DMS153 treated with DMSO at 0.1 percent for 48 hours (cell line): ENCODE measurements around the gene BCAR1.
"Not testable (repeated sequence)": the region's sequence is repeated elsewhere in the genome, so short reads cannot be mapped to it uniquely, and the experiment has no call there.

ENCODE experiments used
- DNase-seq: peaks from one replicate; lab custom pipeline; 2025; ENCODE audit not compliant: unreplicated experiment; lab: John Stamatoyannopoulos, UW

BCAR1 gene

GRCh38 chr16:75271441-75272096, 20.1 kb upstream of the BCAR1 start:
- DNase-seq, result no peak

- not testable (repeated sequence) for DNase-seq
These were observed 17.9 kb upstream of the BCAR1 start for GRCh38 chr16:75269358-75269757.

- DNase-seq, result peak; percentile 13
These were observed 16.3 kb upstream of the BCAR1 start for GRCh38 chr16:75267631-75268264.

DNA sequence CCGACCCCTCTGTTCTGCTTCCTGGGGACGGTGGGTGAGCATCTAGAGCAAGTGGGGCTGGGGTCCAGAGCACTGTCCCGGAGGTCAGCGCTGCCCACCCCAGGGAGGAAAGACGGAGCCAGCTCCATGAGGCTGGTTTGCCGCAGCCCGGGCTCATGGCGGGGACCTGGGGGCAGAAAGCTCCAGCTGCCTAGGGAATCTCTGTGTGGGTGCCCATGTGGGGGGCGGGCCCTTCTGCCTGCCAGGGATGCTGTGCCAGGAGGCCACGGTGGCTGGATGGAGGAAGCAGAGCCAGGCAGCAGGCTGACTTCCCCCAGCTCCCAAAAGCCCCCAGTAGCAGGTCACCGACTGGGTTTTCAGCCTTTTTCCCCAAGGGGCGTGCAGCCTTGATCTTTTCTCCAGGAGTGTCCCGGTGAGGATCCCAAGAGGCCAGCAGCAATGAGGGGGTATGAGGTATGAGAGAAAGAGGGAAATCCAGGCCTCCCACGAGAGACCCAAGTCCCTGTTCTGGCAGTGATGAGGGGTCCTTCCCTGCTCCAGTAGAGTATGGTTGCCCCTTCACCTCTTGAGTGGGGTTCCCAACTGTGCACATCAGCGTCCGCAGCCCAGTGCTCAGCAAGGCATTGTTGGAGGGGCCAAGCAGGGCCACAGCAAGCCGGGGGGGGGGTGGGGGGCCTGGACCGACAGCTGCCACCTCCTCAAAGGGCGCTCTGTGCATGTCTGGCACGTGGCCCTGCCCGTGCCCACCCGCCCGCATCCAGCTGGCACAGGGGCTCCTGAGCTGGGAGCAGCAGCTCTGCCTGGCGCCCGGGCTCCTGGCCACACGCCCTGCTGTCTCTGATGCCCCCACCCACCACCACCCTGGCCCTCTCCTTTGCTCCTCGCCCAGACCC, 15.6 kb upstream of the BCAR1 start:
- no peak for DNase-seq

DNA sequence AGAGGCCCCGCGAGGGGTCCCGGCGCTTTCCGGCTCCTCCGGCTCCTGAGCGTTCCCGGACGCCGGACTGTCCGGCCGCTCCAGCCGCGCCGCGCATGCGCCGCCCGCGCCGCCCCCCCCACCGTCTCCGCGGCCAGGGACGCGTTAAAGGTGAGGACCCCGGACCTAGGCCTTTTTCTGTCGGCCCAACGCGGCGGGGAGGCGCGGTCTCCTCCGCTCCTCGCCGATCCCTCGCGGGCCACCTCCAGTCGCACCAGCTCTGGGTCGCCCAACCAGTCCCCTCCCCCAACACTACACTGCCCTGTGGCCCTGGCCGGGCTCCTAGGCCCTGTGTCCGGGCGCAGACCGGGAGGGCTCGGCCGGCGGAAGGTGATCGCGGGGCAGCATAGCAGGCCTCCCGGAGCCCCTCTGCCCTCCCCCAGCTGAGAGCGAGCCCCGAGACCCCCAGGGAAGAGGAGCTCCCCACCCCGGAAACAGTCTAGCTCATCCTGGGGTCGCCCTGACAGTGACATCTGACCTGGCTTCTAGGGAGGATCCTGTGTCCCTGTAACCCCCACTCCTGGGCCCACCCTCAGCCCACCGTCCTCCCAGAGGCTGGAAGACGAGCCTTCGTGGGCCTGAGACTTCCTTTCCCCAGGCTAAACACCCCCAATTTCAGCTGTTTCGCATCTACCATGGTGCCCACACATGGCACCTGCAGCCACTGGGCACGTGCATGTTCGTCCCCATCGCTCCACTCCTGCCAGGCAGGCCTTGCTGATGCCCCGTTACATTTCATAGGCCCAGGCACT, 14.7 kb upstream of the BCAR1 start:
- DNase-seq, result peak; percentile 9

DNA sequence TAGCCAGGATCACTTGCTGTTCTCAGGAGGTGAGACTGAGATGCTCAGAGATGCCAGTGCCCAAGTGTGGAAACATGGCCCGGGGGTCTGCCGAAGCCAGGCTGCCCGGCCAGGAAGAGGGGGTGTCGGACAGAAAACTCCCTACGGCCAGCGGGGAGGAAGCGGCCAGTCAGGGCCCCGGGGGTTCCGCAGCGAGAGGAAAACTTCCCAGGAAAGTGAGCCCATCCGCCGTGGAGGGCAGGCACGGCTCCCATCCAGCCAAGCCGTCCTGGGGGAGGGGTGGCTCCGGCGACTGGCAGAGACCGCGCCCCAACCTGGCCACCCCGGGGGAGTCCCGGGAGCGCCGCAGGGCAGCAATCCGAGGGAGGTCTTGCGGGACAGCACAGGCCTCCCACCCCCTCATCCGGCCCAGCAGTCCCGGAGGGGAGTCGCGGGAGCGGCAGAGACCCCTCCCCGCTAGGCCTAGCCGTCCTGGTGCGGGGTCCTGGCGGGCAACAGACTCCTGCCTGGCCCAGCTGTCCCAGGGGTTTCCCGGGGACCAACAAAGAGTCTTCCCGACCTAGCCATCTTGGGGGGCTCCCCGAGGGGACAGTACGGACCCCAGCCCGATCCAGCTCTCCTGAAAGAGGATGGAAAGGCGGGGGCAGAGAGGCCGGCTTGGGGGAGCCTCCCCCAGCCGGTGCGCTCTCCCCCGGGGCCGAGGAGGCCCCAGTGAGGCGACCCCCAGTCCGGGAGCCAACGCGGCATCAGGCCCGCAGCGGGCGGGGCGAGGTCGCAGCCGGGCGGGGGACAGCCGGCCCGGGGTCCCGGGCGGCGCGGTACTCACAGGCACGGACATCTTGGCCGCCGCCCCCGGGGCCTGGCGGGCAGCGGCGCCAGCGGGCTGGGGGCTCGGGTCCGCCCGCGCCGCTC, 13.8 kb upstream of the BCAR1 start:
- no peak for DNase-seq

- no peak for DNase-seq
These were observed 13.1 kb upstream of the BCAR1 start for GRCh38 chr16:75264457-75264998.

GRCh38 chr16:75263963-75264445, 12.6 kb upstream of the BCAR1 start:
- DNase-seq, result no peak

GRCh38 chr16:75263291-75263962, 12.0 kb upstream of the BCAR1 start:
- no peak for DNase-seq

- no peak for DNase-seq
These were observed 11.3 kb upstream of the BCAR1 start for GRCh38 chr16:75262800-75263127.

GRCh38 chr16:75262104-75262799, 10.8 kb upstream of the BCAR1 start:
- DNase-seq, result no peak

DNA sequence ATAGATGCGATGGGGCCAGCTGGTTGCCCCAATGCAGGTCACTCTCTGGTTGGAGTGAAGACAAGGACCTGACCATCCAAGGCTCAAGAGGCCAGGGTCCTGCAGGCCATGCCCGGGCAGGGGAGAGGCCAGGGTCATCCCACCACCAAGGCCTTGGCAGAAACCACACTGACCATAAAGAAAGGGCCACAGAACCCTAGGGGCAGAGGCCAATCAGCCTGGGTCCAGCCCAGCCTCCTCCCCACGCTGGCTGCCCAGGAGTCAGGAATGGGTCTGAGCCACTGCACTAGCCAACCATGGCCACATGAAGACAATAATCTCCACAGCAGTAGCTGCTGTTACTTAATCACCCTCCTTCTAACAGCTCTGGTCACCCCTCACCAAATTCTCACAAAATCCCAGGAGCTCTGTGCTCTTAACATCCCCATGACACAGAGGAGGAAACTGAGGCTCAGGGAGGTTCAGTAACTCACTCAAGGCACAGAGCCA, 10.2 kb upstream of the BCAR1 start:
- no peak for DNase-seq

- DNase-seq, result no peak
These were observed 9.6 kb upstream of the BCAR1 start for GRCh38 chr16:75260851-75261589.

DNA sequence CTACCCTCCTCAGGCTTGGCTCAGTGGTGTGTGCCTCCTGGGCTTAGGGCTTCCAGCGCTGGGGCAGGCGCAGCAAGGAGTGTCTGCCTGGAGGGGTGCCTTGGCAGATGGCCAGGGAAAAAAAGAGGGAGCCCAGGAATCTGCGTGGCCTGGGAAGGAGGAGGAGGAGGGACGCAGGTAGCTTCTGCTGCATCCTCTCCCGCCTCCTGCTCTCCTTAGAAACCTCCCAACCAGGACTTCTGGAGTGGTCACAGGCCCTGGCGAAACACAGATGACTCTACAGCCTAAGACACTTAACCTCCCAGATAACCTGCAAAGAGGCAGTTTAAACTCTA, 7.3 kb upstream of the BCAR1 start:
- DNase-seq, result no peak

DNA sequence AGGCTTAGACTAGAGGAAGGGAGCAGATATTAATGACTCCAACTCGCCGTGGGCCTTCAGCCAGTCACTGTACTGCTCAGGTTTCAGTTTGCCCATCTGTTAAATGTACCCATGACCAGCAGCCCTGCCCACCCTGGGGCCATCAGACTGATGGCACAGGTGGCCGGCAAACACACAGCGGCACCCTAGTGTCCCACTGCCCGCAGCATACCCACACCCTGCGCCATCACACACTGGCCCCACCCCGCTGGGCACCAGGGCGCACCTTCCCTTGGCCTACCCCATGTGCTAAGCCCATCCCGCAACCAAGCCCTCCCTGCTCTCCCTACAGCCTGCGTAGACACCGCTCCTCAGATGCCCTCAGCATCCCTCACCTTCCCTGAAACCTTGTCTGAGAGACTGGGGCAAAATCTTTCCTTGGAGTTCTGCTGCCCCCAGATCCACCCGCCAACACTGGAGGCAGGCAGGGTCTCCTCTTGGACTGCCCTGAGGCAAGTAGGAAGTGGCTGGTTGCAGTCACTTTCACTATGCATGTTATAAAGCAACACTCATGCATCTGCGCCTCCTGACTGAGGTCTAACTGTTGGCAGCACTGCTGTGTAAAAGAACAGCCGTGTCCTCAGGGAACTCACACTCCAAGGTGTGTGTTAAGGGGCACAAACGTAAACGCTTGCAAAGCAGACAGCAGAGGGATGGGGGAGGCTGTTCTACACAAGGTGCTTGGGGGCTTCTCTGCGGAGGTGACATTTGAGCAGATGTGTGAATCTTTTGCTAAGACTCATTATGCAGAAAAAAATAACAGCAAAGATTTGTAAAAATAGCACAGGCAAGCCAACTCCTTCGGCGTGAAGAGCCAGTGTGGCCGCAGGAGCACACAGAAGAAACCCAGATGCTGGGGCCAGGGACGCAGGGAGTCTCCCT, 6.7 kb upstream of the BCAR1 start:
- DNase-seq, result no peak

DNA sequence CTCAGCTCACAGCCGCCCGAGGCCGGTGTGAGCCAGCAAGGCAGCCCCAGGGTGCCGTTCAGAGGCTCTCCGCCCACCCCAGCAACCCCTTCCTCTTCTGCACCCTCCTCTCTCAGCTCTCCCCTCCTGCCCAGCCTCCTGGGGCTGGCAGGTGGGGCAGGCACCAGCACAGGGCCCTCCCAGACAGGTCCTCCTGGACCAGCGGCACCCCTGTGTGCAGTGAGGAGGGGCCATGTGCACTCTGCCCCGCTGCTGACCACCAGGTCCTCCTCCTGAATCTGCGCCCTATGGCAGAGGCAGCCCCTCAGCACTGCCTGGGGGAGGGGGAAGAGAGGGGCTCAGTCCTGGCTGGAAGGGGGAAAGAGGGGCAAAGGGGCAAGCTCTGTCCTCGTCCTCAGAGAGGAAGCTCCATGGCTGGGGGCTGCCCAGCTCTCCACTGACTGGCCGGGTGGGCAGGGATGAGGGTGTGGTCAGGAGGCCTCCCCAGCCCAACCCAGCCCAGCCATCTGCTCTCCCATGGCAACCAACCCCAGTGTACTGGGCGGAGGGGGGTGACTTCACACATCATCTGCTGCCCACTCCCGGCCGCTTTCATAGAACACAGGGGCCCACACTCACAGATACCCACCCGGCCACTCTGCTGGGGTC, 5.4 kb upstream of the BCAR1 start:
- DNase-seq, result no peak
